K562 (cell line): Measurements from ENCODE around the gene TRIP11.

Experiments
- ATF4 ChIP-seq: fragments of 450-650 bp; formaldehyde crosslinking; IDR thresholded peaks from 2 replicates; pipeline ENCODE4 v1.4.0; 2022; ENCODE audit warnings: mild to moderate bottlenecking, moderate library complexity
- CTCF ChIP-seq, 3 experiments: IDR thresholded peaks in 2 of 3; conservative IDR thresholded peaks in 1 of 3; 2 replicates each; pipeline ENCODE4 v1.5.1; 2011 to 2012; ENCODE audit warnings: low read length in 3 of 3, mild to moderate bottlenecking in 3 of 3, control low read depth in 2 of 3, improper control_type of control experiment in 1 of 3, inconsistent platforms in 1 of 3, low read depth in 1 of 3, mixed read lengths in 1 of 3, moderate library complexity in 1 of 3; ENCODE audit not compliant: insufficient read depth in 2 of 3
- E2F5 ChIP-seq: sonication (generic); formaldehyde crosslinking; IDR thresholded peaks from 2 replicates; pipeline ENCODE4 v1.8.0; 2022; ENCODE audit warnings: mild to moderate bottlenecking, missing genetic modification reagents
- GATA2 ChIP-seq: sonication (generic); formaldehyde crosslinking; IDR thresholded peaks from 2 replicates; pipeline ENCODE4 v1.4.0; 2020; ENCODE audit warnings: mild to moderate bottlenecking, missing genetic modification reagents
- GTF3C2 ChIP-seq: IDR thresholded peaks from 3 replicates; pipeline ENCODE4 v1.6.1; 2011; ENCODE audit warnings: borderline replicate concordance, mild to moderate bottlenecking, moderate library complexity; ENCODE audit not compliant: insufficient read length; ENCODE audit errors: extremely low read depth
- JUNB ChIP-seq: fragments of 450-650 bp; formaldehyde crosslinking; conservative IDR thresholded peaks from 2 replicates; pipeline ENCODE4 v1.4.0; 2020; ENCODE audit warnings: mild to moderate bottlenecking
- SAP30 ChIP-seq: fragments of 200-600 bp; sonication (generic); IDR thresholded peaks from 2 replicates; pipeline ENCODE4 v1.6.1; 2012; ENCODE audit warnings: borderline replicate concordance, low read depth, mild to moderate bottlenecking, moderate library complexity, low read length, control low read depth, inconsistent platforms; ENCODE audit not compliant: insufficient read depth, poor library complexity, severe bottlenecking
- SIN3A ChIP-seq, 2 experiments: fragments of 150-350 bp in 1 of 2; IDR thresholded peaks; 2 replicates each; pipeline ENCODE4 v1.6.1; 2011 to 2016; ENCODE audit warnings: borderline replicate concordance in 2 of 2, low read depth in 2 of 2, low read length in 2 of 2, mild to moderate bottlenecking in 2 of 2, moderate library complexity in 2 of 2; ENCODE audit not compliant: control insufficient read depth in 1 of 2
- SNRNP70 ChIP-seq: fragments of 200-400 bp; formaldehyde crosslinking; optimal IDR thresholded peaks from 2 replicates; pipeline ENCODE3; 2017; ENCODE audit warnings: low read depth, low read length
- TAF1 ChIP-seq: IDR thresholded peaks from 2 replicates; pipeline ENCODE4 v1.6.1; 2011; ENCODE audit warnings: mild to moderate bottlenecking, low read length, moderate library complexity; ENCODE audit not compliant: insufficient read depth, control insufficient read depth, severe bottlenecking; ENCODE audit errors: extremely low read depth
- ZNF766 ChIP-seq: fragments of 200-800 bp; sonication (Bioruptor generic); conservative IDR thresholded peaks from 2 replicates; pipeline ENCODE4 v1.6.1; 2016; ENCODE audit warnings: missing genetic modification characterization, missing compliant biosample characterization
- ZNF77 ChIP-seq: fragments of 250-450 bp; sonication (Bioruptor Pico); IDR thresholded peaks from 2 replicates; pipeline ENCODE4 v1.5.0; 2020

GRCh38 chr14:91920526-91920925 is 119.3 kb downstream of the TRIP11 start:
- TF ChIP-seq SNRNP70 (no peak), ATF4 (CRISPR knock-in tag) (no peak), JUNB (no peak), E2F5 (CRISPR knock-in tag) (no peak), TAF1 (no peak), SIN3A (IDR thresholded peaks at IDR 0.05; ENCODE audit: borderline replicate concordance in 2 of 2, control insufficient read depth in 1 of 2, low read depth in 2 of 2, low read length in 2 of 2) (no peak), GATA2 (CRISPR knock-in tag) (no peak), CTCF (IDR thresholded peaks at IDR 0.05 in 2 of 3, conservative IDR thresholded peaks at IDR 0.05 in 1 of 3; ENCODE audit: insufficient read depth in 2 of 3, low read depth in 1 of 3, low read length in 3 of 3) (no peak), ZNF77 (CRISPR knock-in tag) (no peak), ZNF766 (CRISPR knock-in tag) (no peak), SAP30 (no peak), GTF3C2 (no peak)
